H1 (cell line): ENCODE results near the gene MGLL. TPM values are rescaled to one million over a fixed set of nuclear protein-coding genes. Genes with fewer than 3 reads are reported as not detected.

Source experiments
- GABPA ChIP-seq: IDR thresholded peaks from 2 replicates; pipeline ENCODE4 v1.6.1; 2011; ENCODE audit warnings: mild to moderate bottlenecking, low read length, moderate library complexity, borderline replicate concordance; ENCODE audit not compliant: insufficient read depth
- HDAC2 ChIP-seq, 2 experiments: fragments of 300-600 bp in 1 of 2; sonication (generic) in 1 of 2; IDR thresholded peaks; 2 replicates each; pipeline ENCODE4 v1.6.1; 2011 to 2012; ENCODE audit warnings: low read depth in 2 of 2, low read length in 2 of 2, mild to moderate bottlenecking in 2 of 2, moderate library complexity in 2 of 2, borderline replicate concordance in 1 of 2, inconsistent platforms in 1 of 2
- JUND ChIP-seq: IDR thresholded peaks from 2 replicates; pipeline ENCODE4 v1.6.1; 2011; ENCODE audit warnings: mild to moderate bottlenecking, improper control_type of control experiment, low read length
- NANOG ChIP-seq: IDR thresholded peaks from 2 replicates; pipeline ENCODE4 v1.6.1; 2011; ENCODE audit warnings: low read length, low read depth, mild to moderate bottlenecking, inconsistent platforms; ENCODE audit not compliant: insufficient read depth, poor library complexity, severe bottlenecking
- PHF8 ChIP-seq: fragments of 200-600 bp; sonication (generic); conservative IDR thresholded peaks from 2 replicates; pipeline ENCODE4 v1.7.1; 2012; ENCODE audit warnings: low read depth, mild to moderate bottlenecking, inconsistent platforms, low read length, moderate library complexity
- SIRT6 ChIP-seq: IDR thresholded peaks from one replicate; pipeline ENCODE4 v1.7.1; 2012; ENCODE audit warnings: low read length, inconsistent platforms
- SP2 ChIP-seq: IDR thresholded peaks from 2 replicates; pipeline ENCODE4 v1.6.1; 2012; ENCODE audit warnings: mild to moderate bottlenecking, low read length, inconsistent platforms
- TAF1 ChIP-seq: IDR thresholded peaks from 2 replicates; pipeline ENCODE4 v1.6.1; 2011; ENCODE audit warnings: mild to moderate bottlenecking, low read depth, low read length
- polyA plus RNA-seq, 7 experiments: library from polyadenylated mRNA; depleted of rRNA in 3 of 7; stranded (reverse) in 5 of 7; unstranded in 2 of 7; fragments of >200 nt in 5 of 7; fragments of 200-250 nt in 2 of 7; gene quantifications; 1 replicate in 5 of 7; 2 replicates in 1 of 7; 4 replicates in 1 of 7; pipeline versions ENCODE4 v1.2.1 to v1.2.3, GENCODE V29; 2011 to 2013; ENCODE audit warnings: missing spikeins in 2 of 7, mixed read lengths in 2 of 7
- total RNA-seq: library from RNA; stranded (reverse); fragmentation: NEBNext Ultra II Directional; extraction: Animal tissue kit (Norgen Biotek cat#: 25700); gene quantifications from 2 replicates; pipeline ENCODE4 v1.2.1, GENCODE V29; 2021

MGLL gene
- total and polyA plus RNA-seq, 2 of the 8 experiments (the other 6 are each of a cell fraction or from before 2014, with no cell fraction given): 0.05 to 0.34 TPM

GRCh38 chr3:127729556-127730056, 92.7 kb downstream of the MGLL start (continued):
- TF ChIP-seq PHF8 (no peak), TAF1 (no peak), JUND (no peak), SP2 (no peak), HDAC2 (IDR thresholded peaks at IDR 0.05; ENCODE audit: borderline replicate concordance in 1 of 2, low read depth in 2 of 2, low read length in 2 of 2) (no peak), SIRT6 (no peak), NANOG (no peak), GABPA (no peak)
